GM13977 (cell line): Measurements from ENCODE around the gene SAMD11.

ENCODE experiments used
- DNase-seq: peaks from one replicate; pipeline ENCODE4 v3.0.0; 2012; ENCODE audit warnings: low spot score
- CTCF ChIP-seq: IDR thresholded peaks from 2 replicates; pipeline ENCODE4 v1.5.1; 2012; ENCODE audit warnings: mild to moderate bottlenecking, control low read depth; ENCODE audit not compliant: insufficient read depth; ENCODE audit errors: extremely low read depth, missing control alignments
- in situ Hi-C: fragments of 300-500 bp; cut with MboI; formaldehyde crosslinking; loops from one replicate; pipeline ENCODE4 v1.12.0; 2022; ENCODE audit warnings: low sequenced_read_pairs, low pct_unique_long_range_greater_than_20kb, mixed read lengths, inconsistent platforms; ENCODE audit not compliant: unreplicated experiment

The SAMD11 gene

GRCh38 chr1:911875-912739 lies 11.6 kb upstream of the SAMD11 start:
- in situ Hi-C loops = no loop called here
- DNase-seq = no peak
- no peak for TF ChIP-seq CTCF

- no peak for TF ChIP-seq CTCF
- DNase-seq = no peak
- in situ Hi-C loops = no loop called here
Measured at GRCh38 chr1:912740-913301, 10.9 kb upstream of the SAMD11 start.

GRCh38 chr1:913491-914130 lies 10.1 kb upstream of the SAMD11 start:
- TF ChIP-seq CTCF = no peak
- in situ Hi-C loops = no loop called here
- DNase-seq = no peak

GRCh38 chr1:914131-914890 lies 9.4 kb upstream of the SAMD11 start:
- no peak for TF ChIP-seq CTCF
- no peak for DNase-seq
- in situ Hi-C loops = no loop called here

- no peak for TF ChIP-seq CTCF
- in situ Hi-C loops = no loop called here
- no peak for DNase-seq
Measured at GRCh38 chr1:914891-915280, 8.8 kb upstream of the SAMD11 start.
